Measurements from ENCODE around the gene NME7.
"Not testable (repeated sequence)": the region's sequence is repeated elsewhere in the genome, so short reads cannot be mapped to it uniquely, and the experiment has no call there.

NME7 gene

DNA sequence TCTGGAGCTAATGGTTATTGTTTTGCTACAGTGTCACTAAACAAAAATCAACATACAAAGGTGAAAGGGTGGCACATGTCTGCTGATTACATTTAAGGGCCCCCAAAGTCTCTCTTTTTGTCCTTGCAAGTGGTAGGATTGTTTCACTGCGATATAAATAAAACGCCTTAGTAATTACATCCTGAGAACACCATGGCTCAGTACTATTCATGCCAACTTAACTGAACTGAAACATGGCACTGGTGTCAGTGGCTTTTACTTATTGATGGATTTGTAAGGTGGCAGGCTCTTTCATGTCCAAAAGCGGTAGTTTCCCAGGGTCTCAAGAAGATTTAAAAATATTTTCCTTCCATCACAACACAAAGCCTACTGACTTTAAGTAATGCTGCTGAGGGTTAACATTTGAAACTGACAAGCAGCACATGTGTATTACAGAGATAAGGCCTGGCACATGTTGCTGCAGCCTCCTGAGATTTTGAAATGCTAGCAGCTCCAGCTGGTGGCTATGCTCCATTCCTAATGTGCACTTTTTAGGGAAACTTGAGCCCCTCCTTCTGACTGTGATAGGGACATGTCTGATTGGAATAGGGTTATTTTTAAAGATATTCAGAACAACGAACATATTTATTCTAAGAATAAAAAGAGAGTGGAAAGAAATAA is 174.3 kb downstream of the NME7 start:
- in situ Hi-C loops (cut with MboI; ENCODE audit: low pct_unique_long_range_greater_than_20kb, low sequenced_read_pairs, unreplicated experiment) = no loop called here
- no peak for DNase-seq (ENCODE audit: low spot score)
- TF ChIP-seq, protein P1, sequence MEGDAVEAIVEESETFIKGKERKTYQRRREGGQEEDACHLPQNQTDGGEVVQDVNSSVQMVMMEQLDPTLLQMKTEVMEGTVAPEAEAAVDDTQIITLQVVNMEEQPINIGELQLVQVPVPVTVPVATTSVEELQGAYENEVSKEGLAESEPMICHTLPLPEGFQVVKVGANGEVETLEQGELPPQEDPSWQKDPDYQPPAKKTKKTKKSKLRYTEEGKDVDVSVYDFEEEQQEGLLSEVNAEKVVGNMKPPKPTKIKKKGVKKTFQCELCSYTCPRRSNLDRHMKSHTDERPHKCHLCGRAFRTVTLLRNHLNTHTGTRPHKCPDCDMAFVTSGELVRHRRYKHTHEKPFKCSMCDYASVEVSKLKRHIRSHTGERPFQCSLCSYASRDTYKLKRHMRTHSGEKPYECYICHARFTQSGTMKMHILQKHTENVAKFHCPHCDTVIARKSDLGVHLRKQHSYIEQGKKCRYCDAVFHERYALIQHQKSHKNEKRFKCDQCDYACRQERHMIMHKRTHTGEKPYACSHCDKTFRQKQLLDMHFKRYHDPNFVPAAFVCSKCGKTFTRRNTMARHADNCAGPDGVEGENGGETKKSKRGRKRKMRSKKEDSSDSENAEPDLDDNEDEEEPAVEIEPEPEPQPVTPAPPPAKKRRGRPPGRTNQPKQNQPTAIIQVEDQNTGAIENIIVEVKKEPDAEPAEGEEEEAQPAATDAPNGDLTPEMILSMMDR (IDR thresholded peaks at IDR 0.05; ENCODE audit: extremely low read depth, insufficient read depth, missing control alignments) = no peak

DNA sequence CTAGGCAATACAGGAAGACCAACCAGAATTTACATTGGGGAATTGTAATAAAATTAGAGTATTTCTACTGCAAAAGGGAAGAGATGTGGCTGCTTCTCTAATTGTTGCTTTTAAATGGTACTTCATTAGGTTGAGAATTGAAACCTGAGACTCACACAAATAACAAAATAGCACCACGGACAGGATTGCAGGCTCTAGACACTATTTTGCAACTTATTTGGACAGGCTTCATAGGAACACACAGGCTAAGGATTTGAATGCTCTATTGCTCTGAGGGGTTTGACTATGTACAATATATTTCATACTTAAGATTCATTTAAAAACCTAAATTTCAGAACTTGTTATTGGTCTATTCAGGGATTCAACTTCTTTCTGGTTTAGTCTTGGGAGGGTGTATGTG is 181.5 kb downstream of the NME7 start:
- TF ChIP-seq, protein P1 (IDR thresholded peaks at IDR 0.05; ENCODE audit: extremely low read depth, insufficient read depth, missing control alignments) = no peak
- in situ Hi-C loops (cut with MboI; ENCODE audit: low pct_unique_long_range_greater_than_20kb, low sequenced_read_pairs, unreplicated experiment) = no loop called here
- no peak for DNase-seq (ENCODE audit: low spot score)

DNA sequence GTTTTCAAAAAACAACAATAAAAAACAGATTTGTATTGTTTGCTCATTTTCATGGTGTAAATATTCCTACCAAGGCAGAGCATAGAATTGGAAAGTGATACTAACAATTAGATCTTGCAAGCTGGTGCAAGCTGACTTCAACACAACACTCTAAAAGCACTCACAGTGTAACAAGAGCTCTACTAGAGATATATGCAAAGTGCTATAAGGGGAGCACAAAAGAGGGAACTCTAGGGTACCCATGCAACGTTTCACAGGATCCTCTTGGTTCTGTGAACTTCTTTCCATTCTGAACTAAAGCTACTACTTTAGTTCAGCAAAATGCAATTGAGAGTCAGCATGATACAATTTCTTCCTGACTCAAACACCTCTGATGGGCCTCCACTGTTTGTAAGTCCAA is 182.8 kb downstream of the NME7 start:
- TF ChIP-seq, protein P1 (IDR thresholded peaks at IDR 0.05; ENCODE audit: extremely low read depth, insufficient read depth, missing control alignments) = no peak
- in situ Hi-C loops (cut with MboI; ENCODE audit: low pct_unique_long_range_greater_than_20kb, low sequenced_read_pairs, unreplicated experiment) = no loop called here
- no peak for DNase-seq (ENCODE audit: low spot score)

DNA sequence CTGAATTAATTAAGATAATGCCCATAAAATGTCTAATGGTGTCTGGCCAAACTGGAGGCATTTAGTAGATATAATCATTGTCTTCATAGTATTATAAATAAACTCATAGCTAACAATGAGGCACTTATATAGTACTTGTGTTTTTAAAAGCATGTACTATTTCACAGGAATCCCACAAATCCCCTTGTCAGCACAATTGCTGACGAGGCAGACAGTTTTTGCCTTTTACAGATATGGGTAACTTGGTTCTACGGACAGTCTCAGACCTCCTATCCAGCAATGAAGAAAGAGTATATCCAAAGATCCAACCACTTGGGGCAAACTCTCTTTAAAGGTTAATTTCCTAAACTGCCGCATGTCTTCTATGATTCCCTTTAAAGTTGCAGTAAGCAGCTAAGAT is 187.4 kb downstream of the NME7 start:
- TF ChIP-seq, protein P1 (IDR thresholded peaks at IDR 0.05; ENCODE audit: extremely low read depth, insufficient read depth, missing control alignments) = no peak
- in situ Hi-C loops (cut with MboI; ENCODE audit: low pct_unique_long_range_greater_than_20kb, low sequenced_read_pairs, unreplicated experiment) = no loop called here
- no peak for DNase-seq (ENCODE audit: low spot score)

DNA sequence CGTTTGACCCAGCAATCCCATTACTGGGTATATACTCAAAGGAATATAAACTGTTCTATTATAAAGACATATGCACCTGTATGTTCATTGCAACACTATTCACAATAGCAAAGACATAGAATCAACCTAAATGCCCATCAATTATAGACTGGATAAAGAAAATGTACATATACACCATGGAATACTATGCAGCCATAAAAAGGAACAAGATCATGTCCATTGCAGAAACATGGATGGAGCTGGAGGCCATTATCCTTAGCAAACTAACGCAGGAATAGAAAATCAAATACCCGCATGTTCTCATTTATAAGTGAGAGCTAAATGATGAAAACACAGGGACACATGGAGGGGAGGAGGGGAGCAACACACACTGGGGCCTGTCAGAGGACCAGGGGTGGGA is 188.2 kb downstream of the NME7 start:
- DNase-seq (ENCODE audit: low spot score); in situ Hi-C loops (cut with MboI; ENCODE audit: low pct_unique_long_range_greater_than_20kb, low sequenced_read_pairs, unreplicated experiment): not testable (repeated sequence)

DNA sequence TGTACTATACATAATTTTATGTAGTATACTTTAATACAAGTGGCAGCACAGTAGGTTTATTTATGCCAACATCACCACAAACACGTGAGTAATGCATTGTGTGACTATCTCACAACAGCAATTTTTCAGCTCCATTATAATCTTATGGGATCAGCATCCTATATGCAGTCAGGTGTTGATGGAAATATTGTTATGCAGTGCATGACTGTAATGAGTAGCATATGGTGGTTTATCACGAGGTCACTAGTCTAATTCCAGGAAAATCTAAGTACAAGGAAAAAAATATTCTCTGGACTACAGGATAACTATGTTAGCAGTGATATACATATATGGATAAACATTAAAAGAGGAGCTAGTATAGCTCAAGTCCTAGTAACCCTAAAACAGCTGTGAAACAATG is 192.1 kb downstream of the NME7 start:
- in situ Hi-C loops (cut with MboI; ENCODE audit: low pct_unique_long_range_greater_than_20kb, low sequenced_read_pairs, unreplicated experiment) = no loop called here
- DNase-seq (ENCODE audit: low spot score) = no peak
- TF ChIP-seq, protein P1 (IDR thresholded peaks at IDR 0.05; ENCODE audit: extremely low read depth, insufficient read depth, missing control alignments) = no peak

DNA sequence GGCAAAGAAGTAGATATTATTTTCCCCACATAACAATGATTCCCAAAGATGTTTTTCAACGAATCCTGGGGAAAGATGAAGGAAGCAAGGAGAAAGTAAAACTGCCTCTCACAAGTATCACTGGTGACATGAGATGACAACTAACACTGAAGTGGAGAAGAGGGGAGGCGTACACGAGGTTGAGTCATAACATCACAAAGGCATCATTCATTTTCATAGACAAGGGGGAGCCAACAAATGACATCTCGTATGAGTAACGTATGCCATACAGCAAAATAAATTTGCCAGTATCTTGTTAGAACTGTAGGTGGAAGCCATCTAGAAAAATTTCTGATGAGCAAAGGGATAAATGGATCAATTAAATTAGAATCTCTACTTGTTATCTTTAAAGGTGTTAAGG is 204.5 kb downstream of the NME7 start:
- in situ Hi-C loops (cut with MboI; ENCODE audit: low pct_unique_long_range_greater_than_20kb, low sequenced_read_pairs, unreplicated experiment) = no loop called here
- no peak for DNase-seq (ENCODE audit: low spot score)
- TF ChIP-seq, protein P1 (IDR thresholded peaks at IDR 0.05; ENCODE audit: extremely low read depth, insufficient read depth, missing control alignments) = no peak
